ENCODE results near the gene POFUT2. TPM values are rescaled to one million over a fixed set of nuclear protein-coding genes. Genes with fewer than 3 reads are reported as not detected.

The POFUT2 gene
- total and polyA plus RNA-seq, 10 donors: 10.5 to 37.0 (median 26.7) TPM

DNA sequence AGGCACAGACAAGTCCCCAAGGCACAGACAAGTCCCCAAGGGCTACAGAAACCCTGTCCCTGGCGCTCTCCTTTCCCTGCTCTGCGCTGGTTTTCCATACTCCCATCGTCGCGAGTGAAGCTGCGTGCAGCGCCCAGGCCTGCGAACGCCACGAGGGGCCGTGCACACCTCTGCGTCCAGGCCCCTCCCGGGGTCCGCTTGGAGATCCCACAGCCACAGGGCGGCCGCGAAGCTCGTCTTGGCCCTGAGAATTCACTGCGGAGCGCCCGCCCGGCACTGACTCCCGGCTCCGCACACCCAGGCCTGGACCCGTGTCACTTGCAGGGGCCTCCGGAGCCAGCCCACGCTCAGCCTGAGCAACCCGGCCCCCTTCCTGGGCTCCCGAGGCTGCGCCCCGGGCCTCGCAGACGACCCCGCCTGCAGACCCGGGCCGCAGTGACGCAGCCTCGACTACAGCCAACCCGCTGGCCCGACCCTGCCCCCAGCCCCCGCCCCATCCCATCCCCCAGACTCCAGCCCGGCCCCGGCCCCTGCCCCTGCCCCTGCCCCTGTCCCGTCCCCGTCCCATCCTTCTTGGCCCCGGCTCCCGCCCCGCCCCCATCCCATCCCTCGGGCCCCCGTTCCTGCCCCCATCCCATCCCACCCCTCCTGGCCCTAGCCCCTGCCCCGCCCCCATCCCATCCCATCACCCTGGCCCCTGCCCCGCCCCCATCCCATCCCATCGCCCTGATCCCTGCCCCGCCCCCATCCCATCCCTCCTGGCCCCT lies 841 bp downstream of the POFUT2 start:
- Histone ChIP-seq H3K4me3 (peak overlapping the region in 6 of 8 donors; percentile 25 to 82 (median 77)), H3K27ac (peak overlapping the region in 4 of 8 donors; percentile 87 to 91 (median 90)), H3K9me3 (no peaks in the 10 kb centered on the region), H3K36me3 (peaks cover 0 to 43% (median 38%) of the 10 kb centered on the region in 6 donors), H3K27me3 (replicated peaks in 1 of 7) (no peaks in the 10 kb centered on the region), H3K4me1 (peaks cover 17 to 55% (median 33%) of the 10 kb centered on the region in 6 donors)
- TF ChIP-seq, protein P1, sequence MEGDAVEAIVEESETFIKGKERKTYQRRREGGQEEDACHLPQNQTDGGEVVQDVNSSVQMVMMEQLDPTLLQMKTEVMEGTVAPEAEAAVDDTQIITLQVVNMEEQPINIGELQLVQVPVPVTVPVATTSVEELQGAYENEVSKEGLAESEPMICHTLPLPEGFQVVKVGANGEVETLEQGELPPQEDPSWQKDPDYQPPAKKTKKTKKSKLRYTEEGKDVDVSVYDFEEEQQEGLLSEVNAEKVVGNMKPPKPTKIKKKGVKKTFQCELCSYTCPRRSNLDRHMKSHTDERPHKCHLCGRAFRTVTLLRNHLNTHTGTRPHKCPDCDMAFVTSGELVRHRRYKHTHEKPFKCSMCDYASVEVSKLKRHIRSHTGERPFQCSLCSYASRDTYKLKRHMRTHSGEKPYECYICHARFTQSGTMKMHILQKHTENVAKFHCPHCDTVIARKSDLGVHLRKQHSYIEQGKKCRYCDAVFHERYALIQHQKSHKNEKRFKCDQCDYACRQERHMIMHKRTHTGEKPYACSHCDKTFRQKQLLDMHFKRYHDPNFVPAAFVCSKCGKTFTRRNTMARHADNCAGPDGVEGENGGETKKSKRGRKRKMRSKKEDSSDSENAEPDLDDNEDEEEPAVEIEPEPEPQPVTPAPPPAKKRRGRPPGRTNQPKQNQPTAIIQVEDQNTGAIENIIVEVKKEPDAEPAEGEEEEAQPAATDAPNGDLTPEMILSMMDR (IDR thresholded peaks at IDR 0.05 in 8 of 11, conservative IDR thresholded peaks at IDR 0.05 in 3 of 11): no peak
- TF ChIP-seq POLR2AphosphoS5 (IDR thresholded peaks at IDR 0.05): peak in 1 of 3 donors; percentile 15
- intact Hi-C loops (cut with DNase I; ENCODE audit: low total_unique reads): no loop called here
- 21 to 30% (median 22%) methylated on average over 31 to 54 of the region's 54 CpGs for WGBS, 5 donors
- peak; percentile 82 for DNase-seq

- Histone ChIP-seq H3K4me1 (peaks cover 11 to 43% (median 24%) of the 10 kb centered on the region in 6 donors), H3K27ac (no peak overlapping the region), H3K4me3 (no peak overlapping the region), H3K9me3 (no peaks in the 10 kb centered on the region), H3K27me3 (replicated peaks in 1 of 7) (no peaks in the 10 kb centered on the region), H3K36me3 (peaks cover 0 to 58% (median 52%) of the 10 kb centered on the region in 6 donors)
- 92 to 98% (median 96%) methylated on average over 28 of the region's 28 CpGs for WGBS, 5 donors
- TF ChIP-seq POLR2A (IDR thresholded peaks at IDR 0.05): no peak
- intact Hi-C loops (cut with DNase I; ENCODE audit: low total_unique reads): no loop called here
- DNase-seq: peak; percentile 65
Measured at GRCh38 chr21:45285266-45285931, 2.3 kb downstream of the POFUT2 start.

DNA sequence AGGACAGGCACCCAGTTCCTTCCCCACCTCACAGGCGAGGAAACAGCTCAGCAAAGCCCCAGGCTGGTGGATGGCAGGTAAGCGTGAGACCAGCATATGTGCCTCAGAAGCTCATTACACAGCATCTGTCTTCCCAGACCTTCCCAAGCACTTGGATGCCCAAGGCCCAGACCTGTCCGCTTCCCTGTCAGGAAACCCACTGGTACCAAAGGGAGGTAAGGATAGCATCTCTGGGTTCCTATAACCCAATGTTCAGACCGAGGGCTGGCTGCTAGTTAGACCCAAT lies 3.3 kb downstream of the POFUT2 start:
- H3K9me3 ChIP-seq: no peaks in the 10 kb centered on the region
- peaks cover 0 to 68% (median 62%) of the 10 kb centered on the region in 6 donors for H3K36me3 ChIP-seq
- 89 to 95% (median 93%) methylated on average over 2 to 4 of the region's 4 CpGs for WGBS, 5 donors
- no peak overlapping the region for H3K4me3 ChIP-seq
- TF ChIP-seq POLR2AphosphoS5 (IDR thresholded peaks at IDR 0.05) (no peak), POLR2A (IDR thresholded peaks at IDR 0.05) (no peak)
- TF ChIP-seq, protein P1 (IDR thresholded peaks at IDR 0.05 in 8 of 11, conservative IDR thresholded peaks at IDR 0.05 in 3 of 11): no peak
- peaks cover 10 to 43% (median 24%) of the 10 kb centered on the region in 6 donors for H3K4me1 ChIP-seq
- intact Hi-C loops (cut with DNase I; ENCODE audit: low total_unique reads): no loop called here
- H3K27me3 ChIP-seq (replicated peaks in 1 of 7): no peaks in the 10 kb centered on the region
- peak; percentile 40 for DNase-seq
- H3K27ac ChIP-seq: no peak overlapping the region

GRCh38 chr21:45283611-45284455 lies 3.9 kb downstream of the POFUT2 start:
- Histone ChIP-seq H3K36me3 (peaks cover 0 to 73% (median 65%) of the 10 kb centered on the region in 6 donors), H3K27me3 (replicated peaks in 1 of 7) (no peaks in the 10 kb centered on the region), H3K27ac (no peak overlapping the region), H3K4me3 (no peak overlapping the region), H3K4me1 (peaks cover 10 to 38% (median 21%) of the 10 kb centered on the region in 6 donors), H3K9me3 (no peaks in the 10 kb centered on the region)
- TF ChIP-seq, protein P1 (IDR thresholded peaks at IDR 0.05 in 8 of 11, conservative IDR thresholded peaks at IDR 0.05 in 3 of 11): no peak
- TF ChIP-seq POLR2AphosphoS5 (IDR thresholded peaks at IDR 0.05): no peak
- no peak for TF ChIP-seq POLR2A (IDR thresholded peaks at IDR 0.05)
- WGBS, 5 donors: 94 to 98% (median 96%) methylated on average over 32 to 36 of the region's 36 CpGs
- intact Hi-C loops (cut with DNase I; ENCODE audit: low total_unique reads): no loop called here
- DNase-seq: peak; percentile 69
